MM.1S (cell line): ENCODE measurements around the gene UBE2S.

Source experiments
- DNase-seq: peaks from one replicate; pipeline ENCODE4 v3.0.0-alpha.2; 2015
- H2AFZ ChIP-seq: fragments of 300-600 bp; sonication (generic); 2 replicates; pipeline ENCODE4 v1.6.0; 2016; ENCODE audit warnings: antibody characterized with exemption, low read length
- H3F3A ChIP-seq: fragments of 300-600 bp; sonication (generic); 2 replicates; pipeline ENCODE4 v1.6.1; 2016; ENCODE audit warnings: mild to moderate bottlenecking, antibody characterized with exemption, low read length, moderate library complexity, mixed read lengths; ENCODE audit not compliant: insufficient read depth
- H3K27ac ChIP-seq: fragments of 300-600 bp; sonication (generic); 2 replicates; pipeline ENCODE4 v1.5.1; 2016; ENCODE audit warnings: mild to moderate bottlenecking, low read length
- H3K27me3 ChIP-seq: fragments of 300-600 bp; sonication (generic); replicated peaks from 2 replicates; pipeline ENCODE4 v1.6.0; 2016; ENCODE audit warnings: low read length; ENCODE audit not compliant: insufficient read depth
- H3K36me3 ChIP-seq: fragments of 300-600 bp; sonication (generic); replicated peaks from 2 replicates; pipeline ENCODE4 v1.6.1; 2016; ENCODE audit warnings: mild to moderate bottlenecking, low read length, mixed read lengths; ENCODE audit not compliant: insufficient read depth
- H3K4me1 ChIP-seq: fragments of 300-600 bp; sonication (generic); 2 replicates; pipeline ENCODE4 v1.6.1; 2016; ENCODE audit warnings: low read length, mixed read lengths
- H3K4me2 ChIP-seq: fragments of 300-600 bp; sonication (generic); 2 replicates; pipeline ENCODE4 v1.6.0; 2016; ENCODE audit warnings: low read depth, low read length
- H3K4me3 ChIP-seq: fragments of 300-600 bp; sonication (generic); 2 replicates; pipeline ENCODE4 v1.5.1; 2016; ENCODE audit warnings: low read length, mixed read lengths
- H3K79me2 ChIP-seq: fragments of 300-600 bp; sonication (generic); 2 replicates; pipeline ENCODE4 v1.6.1; 2016; ENCODE audit warnings: mixed run types, low read length, mixed read lengths
- H3K9ac ChIP-seq: fragments of 300-600 bp; sonication (generic); 2 replicates; pipeline ENCODE4 v1.6.1; 2016; ENCODE audit warnings: low read length, mixed read lengths
- H3K9me2 ChIP-seq: fragments of 300-600 bp; sonication (generic); replicated peaks from 2 replicates; pipeline ENCODE4 v1.6.1; 2016; ENCODE audit warnings: mild to moderate bottlenecking, low read length, mixed read lengths; ENCODE audit not compliant: insufficient read depth
- H3K9me3 ChIP-seq: fragments of 300-600 bp; sonication (generic); replicated peaks from 2 replicates; pipeline ENCODE4 v1.6.1; 2016; ENCODE audit warnings: mild to moderate bottlenecking, low read length, mixed read lengths; ENCODE audit not compliant: insufficient read depth
- H4K20me1 ChIP-seq: fragments of 300-600 bp; sonication (generic); 2 replicates; pipeline ENCODE4 v1.6.1; 2016; ENCODE audit warnings: mild to moderate bottlenecking, low read length, moderate library complexity, mixed read lengths; ENCODE audit not compliant: insufficient read depth
- EZH2 ChIP-seq: fragments of 300-600 bp; sonication (generic); optimal IDR thresholded peaks from 2 replicates; pipeline ENCODE3; 2017; ENCODE audit warnings: low read depth, mild to moderate bottlenecking, antibody characterized with exemption, low read length, mixed read lengths
- EZH2phosphoT487 ChIP-seq: fragments of 300-600 bp; sonication (generic); IDR thresholded peaks from 2 replicates; pipeline ENCODE4 v1.6.1; 2018; ENCODE audit warnings: antibody characterized with exemption, low read length
- TF ChIP-seq, protein P1 (sequence below): fragments of 300-600 bp; sonication (generic); IDR thresholded peaks from 2 replicates; pipeline ENCODE4 v1.5.1; 2016; ENCODE audit warnings: antibody characterized with exemption, low read length, mixed read lengths

The UBE2S gene

DNA sequence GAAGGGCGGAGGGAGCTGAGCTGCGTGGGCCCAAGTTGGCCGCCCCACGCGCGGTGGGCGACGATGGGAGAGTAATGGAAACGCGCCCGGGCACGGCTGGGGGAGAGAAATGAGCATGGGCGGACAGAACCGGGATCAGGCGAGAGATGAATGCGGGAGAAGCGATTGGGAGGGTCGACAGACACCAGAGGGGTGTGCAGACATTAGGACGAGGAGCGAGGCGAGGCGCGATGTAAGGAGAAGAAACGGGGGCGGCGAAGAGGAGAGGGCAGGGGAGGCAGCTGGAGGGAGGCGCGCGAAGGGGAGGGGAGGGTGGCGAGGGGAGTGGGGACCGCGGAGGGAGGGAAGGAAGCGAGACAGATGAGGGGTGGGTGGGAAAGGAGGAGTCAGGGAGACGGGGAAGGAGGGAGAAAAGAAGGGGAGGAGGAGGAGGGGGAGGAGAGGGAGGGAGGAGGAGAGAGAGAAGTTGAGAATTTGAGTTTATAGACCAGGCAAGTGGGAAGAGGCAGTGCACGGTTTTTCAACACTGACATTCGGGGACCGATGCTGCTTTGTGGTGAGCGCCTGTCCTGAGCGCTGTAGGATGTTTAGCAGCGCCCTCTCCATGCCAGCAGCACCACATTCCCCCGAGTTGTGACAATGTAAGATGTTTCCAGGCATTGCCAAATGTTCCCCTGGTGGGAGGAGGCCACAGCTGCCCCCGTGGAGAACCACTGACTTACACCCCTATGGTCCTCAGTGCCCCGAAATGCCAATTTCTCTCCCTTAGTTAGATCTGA lies 35.6 kb upstream of the UBE2S start, which contains the start of gene SHISA7:
TSS of gene SHISA7 (minus strand) at position 256 of the 779 bp plus-strand sequence. CDS start 437 bp downstream, outside the sequence.
- Histone ChIP-seq H2AFZ (no peak within 1 kb of the TSS), H3K4me2 (no peak within 1 kb of the TSS), H4K20me1 (no peaks in the 10 kb centered on the region), H3K36me3 (no peaks in the 10 kb centered on the region), H3F3A (no peaks in the 10 kb centered on the region), H3K27me3 (peaks cover 69% of the 10 kb centered on the region), H3K4me1 (no peaks in the 10 kb centered on the region), H3K4me3 (no peak within 1 kb of the TSS), H3K9ac (no peak within 1 kb of the TSS), H3K79me2 (no peaks in the 10 kb centered on the region), H3K9me2 (no peaks in the 10 kb centered on the region), H3K27ac (no peak within 1 kb of the TSS), H3K9me3 (no peaks in the 10 kb centered on the region)
- DNase-seq = no peak
- no peak for TF ChIP-seq EZH2phosphoT487
- peak; percentile 18 for TF ChIP-seq EZH2
- TF ChIP-seq, protein P1, sequence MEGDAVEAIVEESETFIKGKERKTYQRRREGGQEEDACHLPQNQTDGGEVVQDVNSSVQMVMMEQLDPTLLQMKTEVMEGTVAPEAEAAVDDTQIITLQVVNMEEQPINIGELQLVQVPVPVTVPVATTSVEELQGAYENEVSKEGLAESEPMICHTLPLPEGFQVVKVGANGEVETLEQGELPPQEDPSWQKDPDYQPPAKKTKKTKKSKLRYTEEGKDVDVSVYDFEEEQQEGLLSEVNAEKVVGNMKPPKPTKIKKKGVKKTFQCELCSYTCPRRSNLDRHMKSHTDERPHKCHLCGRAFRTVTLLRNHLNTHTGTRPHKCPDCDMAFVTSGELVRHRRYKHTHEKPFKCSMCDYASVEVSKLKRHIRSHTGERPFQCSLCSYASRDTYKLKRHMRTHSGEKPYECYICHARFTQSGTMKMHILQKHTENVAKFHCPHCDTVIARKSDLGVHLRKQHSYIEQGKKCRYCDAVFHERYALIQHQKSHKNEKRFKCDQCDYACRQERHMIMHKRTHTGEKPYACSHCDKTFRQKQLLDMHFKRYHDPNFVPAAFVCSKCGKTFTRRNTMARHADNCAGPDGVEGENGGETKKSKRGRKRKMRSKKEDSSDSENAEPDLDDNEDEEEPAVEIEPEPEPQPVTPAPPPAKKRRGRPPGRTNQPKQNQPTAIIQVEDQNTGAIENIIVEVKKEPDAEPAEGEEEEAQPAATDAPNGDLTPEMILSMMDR = no peak

DNA sequence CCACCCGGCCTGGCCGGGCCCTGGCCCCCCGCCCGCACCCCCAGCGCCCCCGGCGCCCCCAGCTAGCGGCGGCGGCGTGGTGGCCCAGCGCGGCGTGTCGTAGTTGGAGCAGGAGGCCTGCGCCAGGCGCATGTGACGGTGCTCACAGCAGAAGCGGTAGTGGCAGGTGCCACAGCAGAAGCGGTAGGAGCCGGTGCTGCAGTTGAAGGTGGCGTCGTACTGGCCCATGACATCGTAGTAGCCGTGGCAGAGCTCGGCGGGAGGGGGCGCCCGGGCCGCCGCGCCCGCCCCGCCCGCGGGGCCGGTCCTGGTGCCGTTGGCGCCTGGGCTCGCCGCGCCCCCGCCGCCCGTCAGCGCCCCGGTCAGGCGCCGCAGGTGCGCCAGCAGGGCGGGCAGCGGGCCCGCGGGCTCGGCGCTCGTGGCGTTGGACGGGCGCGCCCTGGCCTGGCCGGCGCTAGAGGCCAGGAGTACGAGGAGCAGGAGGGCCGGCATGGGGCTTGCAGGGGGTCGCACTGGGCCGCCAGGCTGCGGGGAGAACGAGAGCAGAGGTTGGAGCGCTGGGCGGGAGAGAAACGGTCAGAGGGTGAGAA lies 34.9 kb upstream of the UBE2S start:
- H3K36me3 ChIP-seq = no peaks in the 10 kb centered on the region
- no peak overlapping the region for H3K4me3 ChIP-seq
- DNase-seq = no peak
- H4K20me1 ChIP-seq = no peaks in the 10 kb centered on the region
- no peak overlapping the region for H3K27ac ChIP-seq
- H3K27me3 ChIP-seq = peaks cover 67% of the 10 kb centered on the region
- H3K9ac ChIP-seq = no peak overlapping the region
- H2AFZ ChIP-seq = no peak overlapping the region
- H3F3A ChIP-seq = no peaks in the 10 kb centered on the region
- no peaks in the 10 kb centered on the region for H3K9me2 ChIP-seq
- TF ChIP-seq EZH2 (no peak), EZH2phosphoT487 (no peak)
- TF ChIP-seq, protein P1 = no peak
- H3K4me2 ChIP-seq = no peak overlapping the region
- H3K79me2 ChIP-seq = no peaks in the 10 kb centered on the region
- no peaks in the 10 kb centered on the region for H3K9me3 ChIP-seq
- no peaks in the 10 kb centered on the region for H3K4me1 ChIP-seq

DNA sequence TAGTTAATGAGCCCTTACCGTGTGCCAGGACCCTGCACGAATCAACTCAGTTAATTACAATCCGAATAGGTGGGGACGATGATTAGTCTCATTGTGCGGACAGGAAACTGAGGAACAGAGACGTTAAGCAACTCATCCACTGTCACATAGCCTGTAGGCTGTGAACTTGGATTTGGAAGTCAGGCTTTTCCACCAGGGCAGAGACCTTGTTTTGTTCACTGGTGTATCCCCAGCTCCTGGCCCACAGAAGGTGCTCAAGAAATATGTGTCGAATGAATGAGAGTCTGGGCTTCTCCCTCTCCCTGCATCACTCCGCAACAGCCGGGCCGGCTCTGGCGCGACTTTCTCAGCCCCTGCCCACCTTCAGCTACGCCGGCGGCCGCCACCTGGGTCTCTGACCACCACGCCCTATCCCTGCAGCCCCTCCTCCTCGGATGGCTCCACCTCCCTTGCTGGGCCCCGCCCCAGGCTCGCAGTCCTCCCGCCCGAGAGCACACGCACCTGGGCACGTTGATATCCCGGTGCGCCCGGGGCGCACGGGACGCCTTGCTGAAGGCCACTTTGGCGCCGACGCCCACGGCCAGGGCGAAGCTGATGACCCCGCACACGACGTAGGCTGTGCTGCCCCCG lies 34.2 kb upstream of the UBE2S start:
- no peak for TF ChIP-seq EZH2phosphoT487
- TF ChIP-seq, protein P1 = no peak
- no peak for TF ChIP-seq EZH2
- Histone ChIP-seq H3K9ac (no peak overlapping the region), H3K27me3 (peaks cover 65% of the 10 kb centered on the region), H3K9me3 (no peaks in the 10 kb centered on the region), H3F3A (no peaks in the 10 kb centered on the region), H3K4me3 (no peak overlapping the region), H3K9me2 (no peaks in the 10 kb centered on the region), H3K79me2 (no peaks in the 10 kb centered on the region), H3K36me3 (no peaks in the 10 kb centered on the region), H2AFZ (no peak overlapping the region), H3K4me2 (no peak overlapping the region), H4K20me1 (no peaks in the 10 kb centered on the region), H3K4me1 (no peaks in the 10 kb centered on the region), H3K27ac (no peak overlapping the region)
- DNase-seq = no peak
